NCI-H748 (cell line): ENCODE data around the gene DENND1C.
"Not testable (repeated sequence)": the region's sequence is repeated elsewhere in the genome, so short reads cannot be mapped to it uniquely, and the experiment has no call there.

Experiments used
- DNase-seq: peaks from one replicate; lab custom pipeline; 2025; ENCODE audit not compliant: unreplicated experiment; lab: John Stamatoyannopoulos, UW

Gene DENND1C

DNA sequence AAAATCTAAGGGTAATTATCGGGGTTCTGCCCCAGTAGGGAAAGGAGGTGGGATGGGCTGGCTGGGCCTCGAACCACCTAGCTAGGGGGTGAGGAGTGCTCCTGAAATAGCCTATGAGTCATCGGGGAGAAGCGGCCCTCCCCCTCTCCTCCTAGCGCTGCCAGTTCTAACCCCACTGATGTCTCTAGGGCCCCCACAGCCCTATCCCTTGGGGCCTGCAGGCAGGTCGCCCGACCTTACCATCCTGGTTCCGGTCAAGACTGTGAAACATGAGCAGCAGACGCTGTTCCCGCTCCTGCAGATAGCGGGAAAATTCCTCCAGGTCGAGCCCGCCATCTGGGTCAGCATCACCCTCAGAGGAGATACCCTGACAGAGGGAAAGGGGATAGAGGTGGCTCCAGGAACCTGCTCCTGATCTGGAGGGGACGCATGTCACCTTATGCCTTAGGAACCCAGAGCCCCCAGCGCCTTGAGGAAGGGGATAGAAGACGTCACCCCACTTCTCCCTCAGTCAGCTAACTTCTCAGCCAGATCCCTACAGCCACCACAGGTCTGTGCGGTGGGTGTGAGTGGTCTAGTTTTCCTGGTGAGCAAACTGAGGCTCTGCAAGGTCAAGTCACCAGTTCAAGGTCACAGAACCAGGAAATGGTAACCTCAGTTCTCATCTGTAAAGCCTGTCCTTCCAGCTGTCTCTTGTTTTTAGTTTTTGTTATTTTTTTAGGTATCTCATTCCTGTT lies 23.5 kb downstream of the DENND1C start:
- no peak for DNase-seq

DNA sequence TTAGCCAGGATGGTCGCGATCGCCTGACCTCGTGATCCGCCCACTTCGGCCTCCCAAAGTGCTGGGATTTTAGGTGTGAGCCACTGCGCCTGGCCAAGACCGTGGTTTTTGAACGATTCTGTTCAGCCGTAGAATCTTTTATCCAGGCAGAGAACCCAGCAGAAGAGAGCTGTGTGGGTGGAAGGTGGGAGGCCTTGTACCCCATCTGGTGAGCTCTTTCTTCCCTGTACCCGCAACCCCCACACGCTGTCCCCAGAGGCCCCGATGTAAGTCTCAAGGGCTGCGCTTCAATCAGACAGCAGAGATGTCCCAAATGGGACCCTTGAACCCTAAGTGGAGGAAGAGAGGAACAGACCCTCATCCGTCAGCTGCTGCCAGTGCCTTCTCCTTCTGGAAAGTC lies 25.7 kb downstream of the DENND1C start:
- DNase-seq: no peak

DNA sequence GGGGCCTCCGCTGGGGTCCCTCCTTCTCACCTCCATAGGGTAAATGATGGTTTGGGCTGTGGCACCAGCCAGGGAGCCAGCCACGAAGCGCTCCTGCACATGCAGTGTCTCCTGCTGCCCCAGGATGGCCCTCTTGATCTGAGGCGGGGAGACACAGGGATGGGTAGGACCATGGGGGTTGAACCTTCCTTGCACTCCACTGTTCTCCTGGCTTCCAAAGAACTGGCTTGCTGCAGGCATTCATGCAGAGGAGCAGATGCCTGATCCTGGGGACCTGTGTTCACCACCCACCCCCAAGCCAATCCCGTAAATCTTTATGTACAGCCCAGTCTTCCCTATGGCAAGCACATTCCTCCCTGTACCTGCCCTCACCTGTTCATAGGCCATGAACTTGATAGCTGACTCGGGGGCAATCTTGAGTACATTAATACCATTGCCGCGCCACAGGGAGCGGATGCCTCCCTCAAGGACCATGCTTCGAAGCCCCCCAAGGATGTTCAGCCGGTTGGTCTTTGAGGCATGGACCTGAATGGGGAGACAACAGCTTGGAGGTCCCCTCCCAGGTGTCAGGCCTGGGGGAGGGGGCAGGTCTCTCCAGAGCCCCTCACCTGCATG lies 27.5 kb downstream of the DENND1C start:
- no peak for DNase-seq

DNA sequence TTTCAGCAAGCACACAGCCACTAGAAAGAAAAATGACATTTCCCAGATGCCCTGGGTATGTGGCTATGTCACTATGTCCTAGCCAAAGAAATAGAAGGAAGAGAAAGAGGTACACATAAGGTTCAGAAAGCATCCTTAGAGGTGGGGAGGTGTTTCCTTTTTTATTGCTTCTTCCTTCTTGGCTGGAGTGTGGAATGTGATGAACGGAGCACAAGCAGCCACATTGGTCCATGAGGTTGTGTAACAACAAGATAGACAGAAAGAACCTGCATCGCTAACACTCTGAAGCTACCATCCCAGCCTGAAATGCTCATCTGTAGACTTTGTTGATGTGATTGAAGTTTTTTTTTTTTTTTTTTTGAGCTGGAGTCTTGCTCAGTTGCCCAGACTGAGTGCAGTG lies 28.7 kb downstream of the DENND1C start:
- no peak for DNase-seq

DNA sequence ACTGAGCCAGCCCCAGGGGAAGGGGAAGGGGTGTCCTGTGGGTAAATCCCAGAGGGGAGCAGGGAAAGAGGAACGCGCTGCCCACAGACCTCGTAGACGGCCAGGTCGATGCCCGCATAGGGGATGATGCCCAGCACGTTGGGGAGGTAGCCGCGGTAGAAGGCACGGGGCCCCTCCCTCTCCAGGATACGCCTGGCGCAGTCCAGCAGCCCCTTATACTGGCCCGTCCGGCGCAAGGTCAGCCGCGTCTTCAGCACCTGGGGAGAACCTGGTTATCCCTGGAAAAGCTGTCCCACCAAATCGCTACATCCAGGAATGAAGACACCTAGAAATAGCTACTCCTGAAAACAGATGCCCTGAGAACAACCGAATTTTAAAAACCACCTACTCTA lies 29.4 kb downstream of the DENND1C start:
- no peak for DNase-seq

DNA sequence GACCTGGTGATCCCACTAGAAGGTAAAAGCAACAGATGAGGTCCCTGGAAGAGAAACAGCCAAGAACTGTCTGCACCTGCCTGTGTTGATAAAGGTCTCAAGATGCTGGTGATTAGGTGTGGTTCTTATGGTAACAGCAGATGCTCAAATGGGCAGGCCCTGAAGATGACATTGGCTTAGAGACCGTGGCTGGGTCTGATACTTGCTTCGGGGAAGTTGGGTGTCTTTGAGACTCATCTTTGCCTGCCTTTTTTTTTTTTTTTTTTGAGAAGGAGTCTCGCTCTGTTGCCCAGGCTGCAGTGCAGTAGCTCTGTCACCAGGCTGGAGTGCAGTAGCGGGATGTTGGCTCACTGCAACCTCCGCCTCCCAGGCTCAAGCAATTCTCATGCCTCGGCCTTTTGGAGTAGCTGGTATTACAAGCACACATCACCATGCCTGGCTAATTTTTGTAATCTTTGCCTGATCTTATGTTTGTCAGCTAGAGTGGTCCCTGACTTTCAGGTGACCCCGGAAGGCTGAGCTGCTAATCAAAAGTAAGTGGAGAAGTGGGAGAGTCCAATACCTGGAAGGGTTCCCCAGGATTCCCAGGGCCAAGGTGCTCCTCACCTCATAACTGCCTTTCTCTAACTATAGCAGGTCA lies 29.9 kb downstream of the DENND1C start:
- no peak for DNase-seq

DNA sequence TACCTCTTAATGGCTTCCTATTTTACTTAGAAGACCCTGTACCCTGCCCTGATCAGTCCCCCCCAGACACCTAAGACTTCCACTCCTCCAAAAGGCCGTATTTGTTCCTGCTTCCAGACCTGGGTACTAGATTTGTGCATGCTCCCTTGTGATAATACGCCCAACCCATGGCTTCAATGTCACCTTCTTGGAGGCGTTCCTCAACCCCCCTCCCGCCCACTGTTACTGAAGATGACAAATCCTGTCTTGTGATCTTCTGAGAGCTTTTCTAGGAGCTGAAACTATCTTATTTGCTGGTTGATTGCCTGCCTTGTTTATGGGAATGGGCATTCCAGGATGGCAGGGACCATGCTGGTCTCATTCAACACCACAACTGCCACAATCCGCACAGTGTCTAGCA lies 31.4 kb downstream of the DENND1C start:
- DNase-seq: no peak

DNA sequence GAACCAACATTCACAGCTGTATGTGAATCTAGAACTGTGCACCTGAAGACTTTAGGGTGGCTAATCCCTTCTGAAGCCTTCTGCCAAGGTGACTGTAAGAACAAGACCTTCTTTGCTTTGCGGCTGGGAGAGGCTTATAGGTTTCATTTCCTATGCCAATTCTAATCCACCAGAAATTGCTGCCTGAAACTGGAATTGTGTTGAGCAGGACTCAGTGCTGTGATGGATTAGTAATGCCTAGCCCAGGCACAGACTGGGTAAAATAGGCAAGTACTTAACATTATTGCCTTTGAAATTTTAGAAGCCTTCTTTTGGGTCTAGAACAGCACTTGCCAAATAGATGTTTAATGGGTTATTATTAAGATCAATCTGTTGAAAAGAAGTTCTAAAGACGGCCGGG lies 33.5 kb downstream of the DENND1C start:
- DNase-seq: no peak

DNA sequence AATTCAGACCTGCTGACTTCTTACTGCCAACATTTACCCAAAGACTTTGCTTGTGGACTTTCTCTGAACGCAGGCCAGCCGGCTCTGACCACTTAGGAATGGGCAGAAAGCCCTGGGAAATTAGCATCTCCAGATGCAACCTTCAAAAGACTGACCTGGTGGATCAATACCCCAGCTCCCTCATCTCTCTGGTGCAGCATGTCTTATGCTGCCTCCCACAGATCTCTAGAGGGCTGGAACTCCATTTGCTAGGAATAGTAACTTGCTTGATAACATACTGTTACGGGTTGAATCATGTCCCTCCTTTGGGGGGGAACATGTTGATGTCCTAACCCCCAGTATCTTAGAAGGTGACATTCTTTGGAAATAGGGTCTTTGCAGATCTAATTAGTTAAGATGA lies 35.1 kb downstream of the DENND1C start:
- no peak for DNase-seq

DNA sequence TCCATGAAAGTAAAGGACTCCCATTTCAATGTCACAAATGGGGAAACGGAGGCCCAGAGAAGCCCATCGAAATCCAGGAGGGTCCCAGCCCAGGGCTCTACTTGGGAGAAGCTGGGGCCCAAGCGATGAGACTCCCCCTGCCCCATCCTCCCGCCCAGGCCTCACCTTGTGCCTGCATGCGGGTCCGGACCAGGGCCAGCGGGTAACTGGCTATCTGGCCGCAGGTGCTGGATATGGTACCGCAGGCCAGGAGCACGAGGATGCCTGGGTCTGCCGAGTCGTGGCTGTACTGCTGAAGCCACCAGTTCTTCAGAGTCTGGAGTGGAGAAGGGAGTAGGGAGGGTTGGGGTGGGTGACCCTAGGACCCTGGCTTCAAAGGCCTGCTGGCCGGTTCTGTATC lies 37.6 kb downstream of the DENND1C start:
- no peak for DNase-seq

DNA sequence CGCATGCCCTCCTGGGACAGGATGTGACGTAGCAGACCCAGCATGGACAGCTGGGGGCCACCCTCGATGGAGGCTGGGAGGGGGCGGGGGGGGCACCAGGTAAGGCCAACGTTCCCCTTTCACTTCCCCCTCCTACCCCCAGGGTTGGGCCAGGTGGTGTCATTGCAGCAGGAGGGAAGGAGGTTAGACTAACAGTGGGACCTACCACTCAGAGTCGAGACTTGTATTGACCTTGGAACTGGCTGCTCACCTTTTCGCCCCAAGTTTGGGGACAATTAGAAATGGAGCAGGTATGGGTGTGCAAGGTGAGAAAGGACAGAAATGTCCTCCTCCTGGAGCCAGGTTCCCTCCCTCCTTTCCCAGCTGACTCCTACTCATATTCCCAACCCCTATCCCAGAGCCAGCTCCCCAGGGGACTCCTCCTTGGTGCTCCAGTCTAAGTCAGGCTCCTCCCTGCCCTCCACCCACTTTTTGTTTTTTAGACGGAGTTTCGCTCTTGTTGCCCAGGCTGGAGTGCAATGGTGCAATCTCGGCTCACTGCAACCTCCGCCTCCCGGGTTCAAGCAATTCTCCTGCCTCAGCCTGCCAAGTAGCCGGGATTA lies 39.4 kb downstream of the DENND1C start:
- DNase-seq: no peak

DNA sequence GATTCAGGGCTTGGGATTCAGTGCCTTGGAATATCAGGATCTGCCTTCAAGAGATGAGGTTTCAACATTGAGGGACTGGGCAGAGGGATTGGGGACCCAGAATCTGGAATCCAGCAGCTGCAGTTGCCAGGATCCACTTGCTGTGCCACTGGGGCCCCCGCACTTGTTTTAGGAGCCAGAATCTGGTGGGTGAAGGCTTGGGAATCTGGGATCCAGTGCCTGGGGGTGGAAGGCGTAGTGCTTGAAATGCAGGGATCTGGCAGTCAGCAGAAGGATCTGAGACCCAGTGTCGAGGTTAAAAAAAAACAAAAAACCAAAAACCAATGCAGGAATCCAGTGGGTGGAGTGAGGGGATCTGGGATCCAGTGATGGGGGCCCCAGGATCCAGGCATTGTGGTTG lies 40.7 kb downstream of the DENND1C start:
- DNase-seq: no peak

DNA sequence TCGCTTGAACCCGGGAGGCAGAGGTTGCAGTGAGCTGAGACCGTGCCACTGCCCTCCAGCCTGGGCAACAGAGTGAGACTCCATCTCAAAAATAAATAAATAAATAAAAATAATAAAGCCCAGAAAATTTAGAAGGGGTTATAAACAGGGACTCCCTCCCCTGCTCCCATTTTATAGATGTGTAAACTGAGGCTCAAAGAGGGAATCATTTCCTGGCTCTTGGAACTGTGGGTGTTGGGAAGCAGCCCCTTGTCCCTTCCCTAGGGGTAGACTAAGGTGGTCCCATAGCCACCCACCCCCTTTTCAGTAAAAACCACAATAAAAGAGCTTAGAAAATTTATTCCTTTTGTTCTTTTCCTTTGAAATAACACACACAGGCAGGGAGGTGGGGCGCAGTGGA lies 41.8 kb downstream of the DENND1C start:
- DNase-seq: no peak

DNA sequence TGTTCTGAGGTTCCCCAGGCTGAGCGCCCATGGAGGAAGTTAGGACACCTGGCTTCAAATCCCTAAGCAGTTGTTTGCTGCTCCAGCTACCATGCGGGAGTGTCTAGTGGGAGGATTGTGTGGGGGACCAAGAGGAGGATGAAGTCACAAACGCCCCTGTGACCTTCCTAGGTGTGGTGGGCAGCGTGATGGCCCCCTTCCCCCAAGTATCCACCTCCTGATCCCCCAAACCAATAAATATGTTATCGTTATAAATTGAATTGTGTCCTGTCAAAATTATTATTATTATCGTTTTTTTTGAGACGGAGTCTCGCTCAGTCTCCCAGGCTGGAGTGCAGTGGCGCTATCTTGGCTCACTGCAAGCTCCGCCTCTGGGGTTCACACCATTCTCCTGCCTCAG lies 47.9 kb downstream of the DENND1C start, which contains the start of gene SLC25A41:
Gene SLC25A41, minus strand, starts transcription at position 101 of the 400 bp plus-strand sequence. Its CDS starts 70 bp downstream, at position 31.
- DNase-seq: no peak

DNA sequence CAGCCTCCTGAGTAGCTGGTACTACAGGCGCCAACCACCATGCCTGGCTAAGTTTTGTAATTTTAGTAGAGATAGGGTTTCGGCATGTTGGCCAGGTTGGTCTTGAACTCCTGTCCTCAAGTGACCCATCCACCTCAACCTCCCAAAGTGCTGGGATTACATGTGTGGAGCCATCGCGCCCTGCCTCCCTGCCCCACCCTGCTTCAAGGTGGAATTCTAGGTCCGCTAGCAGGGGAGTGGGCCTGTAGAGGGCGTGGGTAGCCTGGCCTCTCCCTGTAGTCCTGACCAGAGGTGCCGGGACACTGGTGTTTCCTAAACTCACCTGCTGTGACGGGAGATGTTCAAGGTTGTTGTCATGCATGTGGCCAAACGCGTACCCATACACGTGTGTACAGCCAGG lies 48.4 kb downstream of the DENND1C start:
- no peak for DNase-seq

DNA sequence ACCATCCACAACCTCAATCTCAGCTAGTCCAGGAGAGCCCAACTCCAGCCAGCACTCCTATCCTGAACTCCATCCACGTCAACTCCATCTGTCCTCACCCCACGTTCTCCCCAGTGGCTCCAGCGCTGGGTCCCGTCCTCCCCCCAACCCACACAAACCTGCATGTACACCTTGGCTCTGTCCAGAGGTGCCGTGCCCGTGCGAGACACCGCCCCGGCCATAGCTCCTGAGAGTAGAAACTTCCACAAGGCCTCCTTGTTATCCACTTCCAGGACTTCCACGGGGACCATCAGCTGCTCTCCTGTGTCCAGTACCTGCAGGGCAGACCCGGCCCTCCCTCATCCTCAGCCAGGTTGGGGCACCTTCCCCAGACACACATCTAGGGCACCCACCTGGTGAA lies 49.7 kb downstream of the DENND1C start:
- DNase-seq: no peak

DNA sequence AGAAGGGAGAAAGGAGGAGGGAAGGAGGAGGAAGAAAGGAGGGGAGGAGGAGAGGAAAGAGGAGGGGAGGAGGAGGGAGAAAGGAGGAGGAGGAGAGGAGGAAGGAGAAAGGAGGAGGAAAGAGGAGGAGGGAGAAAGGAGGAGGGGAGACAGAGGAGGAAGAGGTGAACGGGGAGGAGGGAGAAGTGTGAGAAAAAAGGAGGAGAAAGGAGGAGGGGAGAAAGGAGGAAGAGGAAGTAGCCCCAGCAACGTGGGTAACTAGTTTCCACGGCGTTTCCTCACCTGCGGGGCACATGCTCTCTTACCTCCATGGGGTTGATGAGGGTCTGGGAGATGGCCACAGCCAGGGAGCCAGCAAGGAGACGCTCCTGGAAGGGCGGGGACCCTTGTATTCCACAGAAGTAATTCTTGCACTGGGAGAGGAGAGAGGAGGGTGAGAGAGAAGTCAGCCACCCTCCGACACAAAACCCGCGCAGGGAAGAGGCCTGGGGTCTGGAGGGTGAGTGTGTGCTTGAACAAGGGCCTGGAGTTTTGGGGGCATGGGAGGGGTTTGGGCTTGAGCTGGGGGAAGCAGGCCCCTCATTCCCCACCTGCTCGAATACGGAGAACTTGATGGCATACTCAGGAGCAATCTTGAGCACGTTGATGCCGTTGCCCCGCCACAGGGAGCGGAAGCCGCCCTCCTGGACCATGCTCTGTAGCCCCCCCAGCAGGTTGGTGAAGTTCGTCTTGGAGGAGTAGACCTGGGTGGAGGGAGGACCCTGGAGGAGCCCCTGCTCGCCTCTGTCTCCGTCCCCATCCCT lies 52.0 kb downstream of the DENND1C start:
- DNase-seq: no peak

DNA sequence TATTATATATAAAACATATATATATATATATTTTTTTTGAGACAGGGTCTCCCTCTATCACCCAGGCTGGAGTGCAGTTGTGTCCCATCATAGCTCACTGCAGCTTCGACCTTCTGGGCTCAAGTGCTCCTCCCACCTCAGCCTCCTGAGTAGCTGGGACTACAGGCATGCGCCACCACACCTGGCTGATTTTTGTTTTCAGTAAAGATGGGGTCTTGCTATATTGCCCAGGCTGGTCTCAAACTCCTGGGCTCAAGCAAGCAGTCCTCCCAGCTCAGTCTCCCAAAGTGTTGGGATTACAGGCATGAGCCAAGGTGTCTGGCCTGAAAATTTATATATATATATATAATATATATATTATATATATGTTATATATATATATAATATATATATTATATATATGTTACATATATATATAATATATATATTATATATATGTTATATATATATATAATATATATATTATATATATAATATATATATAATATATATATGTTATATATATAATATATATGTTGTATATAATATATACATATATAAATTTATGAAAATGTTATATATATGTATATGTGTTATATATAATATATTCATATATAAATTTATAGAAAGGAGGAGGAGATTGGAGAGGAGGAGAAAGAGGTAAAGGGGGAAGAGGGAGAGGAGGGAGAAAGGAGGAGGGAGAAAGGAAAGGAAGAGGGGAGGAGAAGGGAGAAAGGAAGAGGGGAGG lies 52.7 kb downstream of the DENND1C start:
- DNase-seq: not testable (repeated sequence)

DNA sequence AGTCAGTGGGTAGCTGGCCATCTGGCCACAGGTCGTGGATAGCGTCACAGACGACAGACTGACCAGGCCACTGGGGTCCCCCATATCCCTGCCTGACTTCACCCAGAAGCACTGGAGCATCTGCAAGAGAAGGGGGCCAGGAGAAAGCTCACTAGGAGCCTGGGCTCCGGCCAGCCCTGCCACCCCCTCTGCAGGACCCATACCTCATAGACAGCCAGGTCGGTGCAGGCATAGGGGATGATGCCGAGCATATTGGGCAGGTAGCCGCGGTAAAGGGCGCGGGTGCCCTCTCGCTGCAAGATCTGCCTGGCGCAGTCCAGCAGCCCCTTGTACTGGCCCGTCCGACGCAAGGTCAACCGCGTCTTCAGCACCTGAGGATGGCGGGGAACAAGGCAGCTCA lies 54.5 kb downstream of the DENND1C start:
- DNase-seq: no peak
